Activated CD4-positive, alpha-beta T cell treated with anti-CD3 and anti-CD28 coated beads, Interleukin-2, amount 10 ng/mL, durations not matched to agents 7 days and 5 days (primary cell): ENCODE data around the gene DNM3. TPM values are rescaled to one million over a fixed set of nuclear protein-coding genes. Genes with fewer than 3 reads are reported as not detected.

Experiments
- CTCF ChIA-PET: fragments of 350-600 bp; sonication (Branson Sonifier 250); formaldehyde crosslinking; loops from one replicate; lab custom pipeline; 2021; ENCODE audit warnings: antibody characterized with exemption; lab: Charles Lee
- POLR2A ChIA-PET: fragments of 350-600 bp; sonication (Branson Sonifier 250); formaldehyde crosslinking; loops from one replicate; lab custom pipeline; 2021; ENCODE audit warnings: antibody characterized with exemption; lab: Charles Lee
- DNase-seq: peaks from one replicate; pipeline ENCODE4 v3.0.0-alpha.2; 2020
- H3K27ac Mint-ChIP-seq: one replicate; pipeline ENCODE4 v1.8.0; 2021; ENCODE audit warnings: mild to moderate bottlenecking, moderate library complexity, mixed read lengths
- H3K27me3 Mint-ChIP-seq: one replicate; pipeline ENCODE4 v1.8.0; 2021; ENCODE audit warnings: mixed read lengths
- H3K36me3 Mint-ChIP-seq: one replicate; pipeline ENCODE4 v1.8.0; 2021; ENCODE audit warnings: low read depth, mixed read lengths
- H3K4me1 Mint-ChIP-seq: one replicate; pipeline ENCODE4 v1.8.0; 2021; ENCODE audit warnings: mixed read lengths
- H3K4me3 Mint-ChIP-seq: one replicate; pipeline ENCODE4 v1.8.0; 2021; ENCODE audit warnings: mild to moderate bottlenecking, moderate library complexity, mixed read lengths
- H3K9me3 Mint-ChIP-seq: one replicate; pipeline ENCODE4 v1.8.0; 2021; ENCODE audit warnings: mixed read lengths
- total RNA-seq, 2 experiments: library from RNA; stranded (reverse); gene quantifications; one replicate each; pipeline ENCODE4 v1.2.3, GENCODE V29; 2021

The DNM3 gene
- total RNA-seq, 2 experiments from 2014 or later, result 2.1 TPM

GRCh38 chr1:171828794-171829193 lies 12.5 kb upstream of the DNM3 start:
- POLR2A ChIA-PET, result no interaction called here
- H3K27ac Mint-ChIP-seq, result no peak overlapping the region
- CTCF ChIA-PET, result no interaction called here

GRCh38 chr1:171833091-171833825 lies 8.0 kb upstream of the DNM3 start:
- H3K4me1 Mint-ChIP-seq, result no peaks in the 10 kb centered on the region
- no peaks in the 10 kb centered on the region for H3K36me3 Mint-ChIP-seq
- H3K4me3 Mint-ChIP-seq, result no peak overlapping the region
- ChIA-PET CTCF (interaction anchor here (1.5 to 1.6 kb wide), 2 partner anchors 9 to 10 kb away, joined by 4 read pairs; no protein-coding TSS in a partner anchor), POLR2A (interaction anchor here (0.7 kb wide), 1 partner anchor 189 kb away, joined by 8 read pairs; no protein-coding TSS in a partner anchor)
- DNase-seq, result no peak
- H3K9me3 Mint-ChIP-seq, result peaks cover 6% of the 10 kb centered on the region
- H3K27ac Mint-ChIP-seq, result no peak overlapping the region
- H3K27me3 Mint-ChIP-seq, result no peaks in the 10 kb centered on the region

More at GRCh38 chr1:171828794-171829193, 12.5 kb upstream of the DNM3 start:
- no peak overlapping the region for H3K4me3 Mint-ChIP-seq
- H3K9me3 Mint-ChIP-seq, result peaks cover 22% of the 10 kb centered on the region
- no peaks in the 10 kb centered on the region for H3K27me3 Mint-ChIP-seq
- no peaks in the 10 kb centered on the region for H3K4me1 Mint-ChIP-seq
- H3K36me3 Mint-ChIP-seq, result peaks cover 4% of the 10 kb centered on the region
- DNase-seq, result no peak

DNA sequence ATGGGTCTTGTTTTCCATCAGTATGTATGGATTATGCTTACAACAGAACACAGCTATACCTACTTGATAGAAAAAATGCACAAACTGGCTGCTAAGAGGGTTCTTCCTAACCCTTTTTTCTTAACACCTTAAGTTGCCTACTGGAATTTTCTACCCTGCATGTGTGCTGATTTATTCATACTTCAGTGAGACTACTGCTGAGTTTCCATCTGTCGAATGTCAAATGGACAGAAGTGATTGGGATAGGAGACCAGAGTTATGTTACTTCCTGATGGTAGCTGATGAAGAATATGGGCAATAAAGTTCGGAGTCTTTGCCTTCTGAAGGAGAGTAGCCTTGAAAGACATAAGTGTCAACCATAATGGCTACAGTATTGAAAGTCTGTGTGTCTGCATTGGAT lies 6.5 kb upstream of the DNM3 start:
- no peak for DNase-seq
- Mint-ChIP-seq H3K9me3 (no peaks in the 10 kb centered on the region), H3K27me3 (no peaks in the 10 kb centered on the region), H3K4me1 (no peaks in the 10 kb centered on the region), H3K4me3 (no peak overlapping the region), H3K36me3 (no peaks in the 10 kb centered on the region), H3K27ac (no peak overlapping the region)
- POLR2A ChIA-PET, result no interaction called here
- CTCF ChIA-PET, result interaction anchor here (1.5 kb wide), 1 partner anchor 54 kb away, joined by 3 read pairs; the partner anchor contains the start of gene METTL13

DNA sequence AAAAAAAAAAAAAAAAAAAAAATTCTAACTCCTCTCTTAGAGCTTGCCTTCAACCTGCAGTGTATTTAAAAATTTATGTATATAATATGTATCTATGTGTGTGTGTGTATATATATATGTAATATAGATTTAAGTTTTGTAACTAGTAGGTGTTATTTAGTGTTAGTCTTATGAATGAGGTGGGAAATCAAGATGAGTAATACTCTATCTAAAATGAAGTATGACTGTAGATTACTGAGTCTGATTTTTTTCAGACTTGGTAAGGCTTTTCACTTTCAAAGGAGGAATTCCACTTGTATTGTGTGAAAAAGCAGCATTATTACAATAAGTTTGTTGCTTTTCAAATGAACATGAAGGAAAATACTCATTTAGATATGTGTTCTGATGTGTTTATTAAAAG lies 5.4 kb upstream of the DNM3 start:
- Mint-ChIP-seq H3K27ac (no peak overlapping the region), H3K9me3 (no peaks in the 10 kb centered on the region), H3K36me3 (no peaks in the 10 kb centered on the region), H3K4me3 (no peak overlapping the region), H3K4me1 (peaks cover 4% of the 10 kb centered on the region), H3K27me3 (no peaks in the 10 kb centered on the region)
- ChIA-PET POLR2A (no interaction called here), CTCF (no interaction called here)
- no peak for DNase-seq

- POLR2A ChIA-PET, result interaction anchor here (0.6 to 0.7 kb wide), 2 partner anchors 24 to 167 kb away, joined by 3 to 6 read pairs; no protein-coding TSS in a partner anchor
- DNase-seq, result peak; percentile 16
These were observed 848 bp downstream of the DNM3 start for GRCh38 chr1:171841931-171842761.

DNA sequence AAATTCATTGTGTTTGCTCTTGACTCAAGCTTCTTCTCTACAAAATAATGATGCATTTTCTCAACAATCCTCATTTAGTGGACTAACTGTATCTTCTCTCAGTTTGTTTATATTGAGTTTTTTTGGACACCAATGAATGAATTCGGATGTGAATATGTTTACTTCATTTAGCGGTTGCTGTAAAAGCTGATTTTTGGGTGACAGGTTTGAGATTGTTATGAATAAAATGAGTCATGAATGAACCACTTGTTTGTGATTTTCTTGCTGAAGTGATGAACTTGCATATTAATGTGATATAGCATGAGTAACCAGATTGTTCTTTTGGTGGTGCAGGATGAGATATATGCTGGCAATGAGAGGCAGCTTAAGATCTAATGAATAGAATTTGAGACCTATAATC lies 3.1 kb downstream of the DNM3 start:
- Mint-ChIP-seq H3K36me3 (no peaks in the 10 kb centered on the region), H3K27ac (no peak overlapping the region), H3K27me3 (peaks cover 28% of the 10 kb centered on the region), H3K4me3 (no peak overlapping the region), H3K9me3 (no peaks in the 10 kb centered on the region), H3K4me1 (peaks cover 15% of the 10 kb centered on the region)
- POLR2A ChIA-PET, result no interaction called here
- DNase-seq, result no peak
- CTCF ChIA-PET, result no interaction called here

More at GRCh38 chr1:171841931-171842761, 848 bp downstream of the DNM3 start:
- CTCF ChIA-PET, result interaction anchor here (0.9 to 1.8 kb wide), 7 partner anchors 8 to 128 kb away, joined by 3 to 6 read pairs (median 4); no protein-coding TSS in a partner anchor
- H3K27ac Mint-ChIP-seq, result peak overlapping the region; percentile 33
- peak overlapping the region; percentile 75 for H3K4me3 Mint-ChIP-seq
- peaks cover 15% of the 10 kb centered on the region for H3K4me1 Mint-ChIP-seq
- H3K27me3 Mint-ChIP-seq, result peaks cover 26% of the 10 kb centered on the region
- H3K9me3 Mint-ChIP-seq, result no peaks in the 10 kb centered on the region
- no peaks in the 10 kb centered on the region for H3K36me3 Mint-ChIP-seq

GRCh38 chr1:171845998-171846397 lies 4.7 kb downstream of the DNM3 start:
- no peak for DNase-seq

DNA sequence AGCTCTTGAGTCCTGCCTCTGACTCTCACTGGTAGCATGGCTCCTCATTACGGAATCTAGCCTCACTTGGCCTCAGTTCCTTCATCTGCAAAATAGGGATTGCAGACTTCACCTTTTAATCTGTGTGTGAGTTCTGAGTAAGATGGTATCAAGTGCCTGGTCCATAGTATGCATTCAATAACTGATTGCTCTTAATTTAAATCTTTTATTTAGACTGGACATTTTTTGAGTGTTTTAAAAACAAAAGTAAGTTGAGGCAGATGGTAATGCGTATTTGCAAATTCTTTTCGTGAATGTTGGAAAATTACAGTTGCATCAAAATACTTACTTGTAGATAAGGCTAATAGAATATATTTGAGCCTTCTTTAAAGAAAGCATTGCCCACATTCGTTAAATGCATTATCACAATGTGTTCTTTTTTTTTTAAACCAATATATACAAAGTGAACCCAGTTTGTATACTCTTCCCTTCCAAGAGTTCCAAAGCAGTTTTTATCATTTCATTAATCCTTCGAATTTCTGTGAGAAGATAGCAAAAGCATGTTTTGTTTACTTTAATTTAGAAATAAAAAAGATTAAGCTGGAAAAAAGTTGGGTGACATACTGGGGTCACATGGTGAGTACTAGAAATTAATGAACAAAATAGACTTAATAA lies 8.1 kb downstream of the DNM3 start:
- ChIA-PET CTCF (no interaction called here), POLR2A (no interaction called here)
- Mint-ChIP-seq H3K27ac (no peak overlapping the region), H3K27me3 (peaks cover 12% of the 10 kb centered on the region), H3K36me3 (no peaks in the 10 kb centered on the region), H3K4me1 (no peaks in the 10 kb centered on the region), H3K9me3 (no peaks in the 10 kb centered on the region), H3K4me3 (no peak overlapping the region)
- DNase-seq, result no peak

More at GRCh38 chr1:171845998-171846397, 4.7 kb downstream of the DNM3 start:
- Mint-ChIP-seq H3K27ac (no peak overlapping the region), H3K36me3 (no peaks in the 10 kb centered on the region), H3K27me3 (peaks cover 28% of the 10 kb centered on the region), H3K4me3 (no peak overlapping the region), H3K4me1 (peaks cover 10% of the 10 kb centered on the region), H3K9me3 (no peaks in the 10 kb centered on the region)
- POLR2A ChIA-PET, result no interaction called here
- CTCF ChIA-PET, result no interaction called here

DNA sequence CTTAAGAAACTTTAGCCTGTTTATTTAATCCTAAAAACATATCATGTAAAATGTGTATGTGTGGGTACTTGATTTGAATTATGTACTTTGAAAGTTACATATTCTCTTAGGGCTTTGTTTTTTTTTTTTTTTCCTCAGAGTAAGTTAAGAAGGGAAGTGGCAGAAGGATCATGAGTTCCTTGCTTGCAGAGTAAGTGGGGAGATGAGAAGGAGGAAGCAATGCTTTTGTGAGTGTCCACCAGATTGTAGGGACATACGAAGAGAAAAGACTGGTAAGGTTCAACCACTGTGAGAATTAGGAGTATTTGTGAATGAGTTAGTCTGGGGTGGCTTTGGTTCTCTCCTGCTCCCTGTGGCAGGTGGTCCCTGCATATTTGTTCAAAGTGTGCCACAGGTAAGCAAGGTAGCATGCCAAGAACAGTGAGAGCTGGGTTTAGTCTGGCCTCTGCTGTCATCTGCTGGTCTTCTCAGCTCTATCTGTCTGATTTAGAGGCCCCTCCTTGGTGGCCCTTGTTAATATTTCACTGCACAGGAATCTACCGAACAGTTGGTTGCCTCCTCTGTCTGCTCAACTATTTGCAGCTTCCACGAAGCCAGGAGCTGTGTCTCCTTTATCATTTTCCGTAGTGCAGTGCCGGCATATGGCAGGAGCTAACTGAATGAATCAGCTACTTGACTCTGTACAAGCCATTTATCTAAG lies 9.5 kb downstream of the DNM3 start:
- CTCF ChIA-PET, result interaction anchor here (1.6 to 1.8 kb wide), 2 partner anchors 9 to 206 kb away, joined by 5 to 6 read pairs; partner anchors contain the start of gene DNM3
- POLR2A ChIA-PET, result no interaction called here
- Mint-ChIP-seq H3K4me3 (no peak overlapping the region), H3K27ac (no peak overlapping the region), H3K9me3 (no peaks in the 10 kb centered on the region), H3K27me3 (peaks cover 8% of the 10 kb centered on the region), H3K36me3 (no peaks in the 10 kb centered on the region), H3K4me1 (no peaks in the 10 kb centered on the region)
- no peak for DNase-seq

DNA sequence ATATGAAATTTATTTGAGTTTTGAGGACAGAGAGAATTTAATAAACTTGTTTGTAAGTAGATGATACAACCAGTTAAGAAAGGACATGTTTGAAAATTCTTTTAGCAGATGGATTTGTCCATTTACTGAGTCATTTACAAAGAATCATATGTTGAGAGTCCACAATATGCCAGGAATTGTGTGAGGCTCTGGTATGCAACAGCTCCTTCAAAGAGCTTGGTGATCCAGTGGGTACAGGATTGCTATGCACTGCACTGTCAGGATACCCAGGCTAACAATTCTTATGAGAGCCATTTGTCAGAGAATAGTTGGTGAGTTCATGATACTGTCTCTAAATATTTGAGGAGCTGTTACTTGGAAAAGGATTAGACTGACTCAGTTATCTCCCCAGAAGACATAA lies 11.0 kb downstream of the DNM3 start:
- H3K36me3 Mint-ChIP-seq, result no peaks in the 10 kb centered on the region
- H3K4me3 Mint-ChIP-seq, result no peak overlapping the region
- ChIA-PET CTCF (interaction anchor here (1.8 kb wide), 1 partner anchor 207 kb away, joined by 5 read pairs; no protein-coding TSS in a partner anchor), POLR2A (no interaction called here)
- H3K27ac Mint-ChIP-seq, result no peak overlapping the region
- DNase-seq, result no peak
- no peaks in the 10 kb centered on the region for H3K9me3 Mint-ChIP-seq
- H3K4me1 Mint-ChIP-seq, result no peaks in the 10 kb centered on the region
- peaks cover 10% of the 10 kb centered on the region for H3K27me3 Mint-ChIP-seq

- peaks cover 9% of the 10 kb centered on the region for H3K27me3 Mint-ChIP-seq
- no peaks in the 10 kb centered on the region for H3K4me1 Mint-ChIP-seq
- no peak overlapping the region for H3K27ac Mint-ChIP-seq
- DNase-seq, result no peak
- no peak overlapping the region for H3K4me3 Mint-ChIP-seq
- H3K36me3 Mint-ChIP-seq, result peaks cover 3% of the 10 kb centered on the region
- H3K9me3 Mint-ChIP-seq, result no peaks in the 10 kb centered on the region
- CTCF ChIA-PET, result no interaction called here
- POLR2A ChIA-PET, result no interaction called here
These were observed 14.1 kb downstream of the DNM3 start for GRCh38 chr1:171855381-171855780.

- Mint-ChIP-seq H3K27ac (no peak overlapping the region), H3K4me1 (no peaks in the 10 kb centered on the region), H3K9me3 (no peaks in the 10 kb centered on the region), H3K4me3 (no peak overlapping the region), H3K36me3 (peaks cover 3% of the 10 kb centered on the region), H3K27me3 (peaks cover 6% of the 10 kb centered on the region)
- ChIA-PET CTCF (interaction anchor here (0.5 kb wide), 1 partner anchor 59 kb away, joined by 3 read pairs; no protein-coding TSS in a partner anchor), POLR2A (no interaction called here)
- no peak for DNase-seq
These were observed 17.4 kb downstream of the DNM3 start for GRCh38 chr1:171858696-171859095.
